T-cell (primary cell): ENCODE results near the gene FKBP14. TPM values are rescaled to one million over a fixed set of nuclear protein-coding genes. Genes with fewer than 3 reads are reported as not detected.

Experiments used
- ATAC-seq, 4 experiments: fragments of 200-7000 bp in 3 of 4; fragments of 150-1000 bp in 1 of 4; cut with Tn5 transposase; replicated peaks in 1 of 4; 1 replicate in 3 of 4; 2 replicates in 1 of 4; pipeline ENCODE4 v1.10.0; 2021; ENCODE audit warnings: moderate library complexity in 3 of 4, mild to moderate bottlenecking in 2 of 4, moderate number of reproducible peaks in 1 of 4
- CTCF ChIA-PET, 2 donors: fragments of 300-600 bp; sonication (Branson Sonifier 250); formaldehyde crosslinking; loops; one replicate each; lab custom pipeline; 2022; ENCODE audit warnings: antibody characterized with exemption in 2 of 2; lab: Charles Lee
- POLR2A ChIA-PET, 2 donors: fragments of 300-600 bp; sonication (Branson Sonifier 250); formaldehyde crosslinking; loops; one replicate each; lab custom pipeline; 2022; ENCODE audit warnings: antibody characterized with exemption in 2 of 2; lab: Charles Lee
- DNase-seq, 35 experiments: peaks; one replicate each; pipeline versions ENCODE4 v3.0.0 to v3.0.0-alpha.2; 2013 to 2023
- H3K27ac ChIP-seq: one replicate; pipeline ENCODE4 v1.5.1; 2013; ENCODE audit warnings: low read length
- H3K27me3 ChIP-seq, 2 experiments: replicated peaks in 1 of 2; 1 replicate in 1 of 2; 2 replicates in 1 of 2; pipeline versions ENCODE4 v1.6.1 to v1.7.0; 2013; ENCODE audit warnings: low read length in 1 of 2, mixed read lengths in 1 of 2; ENCODE audit not compliant: control insufficient read depth in 2 of 2, insufficient read depth in 2 of 2; ENCODE audit errors: extremely low read depth in 1 of 2
- H3K36me3 ChIP-seq, 2 donors: 1 replicate in 1 of 2; 2 replicates in 1 of 2; pipeline versions ENCODE4 v1.6.1 to v1.7.0; 2013; ENCODE audit warnings: low read length in 1 of 2; ENCODE audit not compliant: control insufficient read depth in 2 of 2, insufficient read depth in 1 of 2; ENCODE audit errors: extremely low read depth in 1 of 2
- H3K4me1 ChIP-seq, 2 experiments: 1 replicate in 1 of 2; 2 replicates in 1 of 2; pipeline versions ENCODE4 v1.6.1 to v1.7.0; 2013; ENCODE audit warnings: low read length in 2 of 2, mixed read lengths in 1 of 2; ENCODE audit not compliant: insufficient read depth in 2 of 2, control insufficient read depth in 1 of 2; ENCODE audit errors: extremely low read depth in 1 of 2
- H3K4me3 ChIP-seq, 2 donors: 1 replicate in 1 of 2; 2 replicates in 1 of 2; pipeline versions ENCODE4 v1.5.1 to v1.7.0; 2013; ENCODE audit warnings: mild to moderate bottlenecking in 2 of 2, low read length in 1 of 2, moderate library complexity in 1 of 2; ENCODE audit not compliant: control insufficient read depth in 1 of 2; ENCODE audit errors: extremely low read depth in 1 of 2
- H3K9me3 ChIP-seq: 2 replicates; pipeline ENCODE4 v1.7.0; 2013
- H3K27ac Mint-ChIP-seq, 2 donors: one replicate each; pipeline ENCODE4 v1.8.0; 2020 to 2021; ENCODE audit warnings: mild to moderate bottlenecking in 2 of 2, mixed read lengths in 2 of 2
- H3K27me3 Mint-ChIP-seq, 2 donors: one replicate each; pipeline ENCODE4 v1.8.0; 2021 to 2022; ENCODE audit warnings: mixed read lengths in 2 of 2
- H3K36me3 Mint-ChIP-seq: one replicate; pipeline ENCODE4 v1.8.0; 2021; ENCODE audit warnings: mixed read lengths
- H3K4me1 Mint-ChIP-seq, 3 donors: one replicate each; pipeline ENCODE4 v1.8.0; 2020 to 2022; ENCODE audit warnings: mixed read lengths in 3 of 3, mild to moderate bottlenecking in 1 of 3
- H3K4me3 Mint-ChIP-seq, 3 donors: one replicate each; pipeline ENCODE4 v1.8.0; 2020 to 2022; ENCODE audit warnings: mild to moderate bottlenecking in 3 of 3, mixed read lengths in 3 of 3, moderate library complexity in 3 of 3
- H3K9me3 Mint-ChIP-seq, 3 donors: one replicate each; pipeline ENCODE4 v1.8.0; 2020 to 2022; ENCODE audit warnings: mixed read lengths in 3 of 3
- WGBS: methylation state at CpG from one replicate; pipeline ENCODE4 v1.1.5; 2013; ENCODE audit warnings: missing lambda C conversion rate; ENCODE audit not compliant: insufficient coverage; 5-methylcytosine and 5-hydroxymethylcytosine counted together
- total RNA-seq, 35 experiments: library from RNA in 6 of 35; stranded (reverse) in 6 of 35; fragments of 120-200 nt in 1 of 35; gene quantifications; one replicate each; pipeline versions ENCODE4 v1.2.1 to v1.2.4 and lab custom pipeline; 2013 to 2026

FKBP14 gene
- total RNA-seq (1 to 10 TPM; 4.2 to 5.0 (median 4.5) TPM), total RNA-seq (lab: John Stamatoyannopoulos, UW) (3.2 to 11.5 (median 7.3) reads per million in 29 experiments)
- 8.2 TPM for total RNA-seq (2013)

- H3K27me3 Mint-ChIP-seq, result no peaks in the 10 kb centered on the region
- H3K36me3 ChIP-seq, result no peaks in the 10 kb centered on the region
- ATAC-seq, result peak; percentile 83 to 85 (median 85)
- CTCF ChIA-PET, result interaction anchor here in 1 of 2 donors (0.5 kb wide), 1 partner anchor 838 kb away, joined by 4 read pairs; no protein-coding TSS in a partner anchor
- peak; percentile 75 to 96 (median 92) for DNase-seq
- H3K9me3 ChIP-seq, result no peaks in the 10 kb centered on the region
- peak within 1 kb of the TSS; percentile 87 to 93 for H3K4me3 ChIP-seq
- H3K27me3 ChIP-seq, result no peaks in the 10 kb centered on the region
- peak within 1 kb of the TSS; percentile 82 to 87 for H3K27ac Mint-ChIP-seq
- peaks cover 9 to 20% of the 10 kb centered on the region in 2 experiments for H3K4me1 ChIP-seq
- no peaks in the 10 kb centered on the region for H3K36me3 Mint-ChIP-seq
- no peak within 1 kb of the TSS for H3K4me3 Mint-ChIP-seq
- WGBS, result under 1% methylated on average over 32 of the region's 35 CpGs
- no peaks in the 10 kb centered on the region for H3K9me3 Mint-ChIP-seq
- POLR2A ChIA-PET, result interaction anchor here in 1 of 2 donors (0.9 kb wide), 1 partner anchor 108 kb away, joined by 3 read pairs; no protein-coding TSS in a partner anchor
- H3K4me1 Mint-ChIP-seq, result peaks cover 36 to 49% (median 38%) of the 10 kb centered on the region in 3 donors
- H3K27ac ChIP-seq, result peak within 1 kb of the TSS; percentile 61
Measured at GRCh38 chr7:30026229-30027064, at the start of gene FKBP14. FKBP14 (minus strand) TSS chr7:30026702; CDS start chr7:30026508, 194 bp downstream.

- peak in 1 of 35 experiments; percentile 38 for DNase-seq
- Histone ChIP-seq H3K4me1 (no peaks in the 10 kb centered on the region), H3K27ac (no peak overlapping the region), H3K9me3 (no peaks in the 10 kb centered on the region), H3K36me3 (peaks cover 0 to 27% of the 10 kb centered on the region in 2 donors), H3K27me3 (no peaks in the 10 kb centered on the region), H3K4me3 (no peak overlapping the region)
- no CpG with 5 or more reads among the region's 1 CpG for WGBS
- H3K27ac Mint-ChIP-seq, result no peak overlapping the region
- H3K27me3 Mint-ChIP-seq, result no peaks in the 10 kb centered on the region
- CTCF ChIA-PET, result interaction anchor here (0.9 to 1.3 kb wide), 3 partner anchors 13 to 42 kb away, joined by 3 to 9 read pairs (median 3); no protein-coding TSS in a partner anchor
- no peak for ATAC-seq
- H3K4me3 Mint-ChIP-seq, result no peak overlapping the region
- H3K9me3 Mint-ChIP-seq, result no peaks in the 10 kb centered on the region
- H3K36me3 Mint-ChIP-seq, result peaks cover 43% of the 10 kb centered on the region
- POLR2A ChIA-PET, result no interaction called here
- no peaks in the 10 kb centered on the region for H3K4me1 Mint-ChIP-seq
Measured at GRCh38 chr7:30074422-30075030, 48.0 kb upstream of the FKBP14 start.

GRCh38 chr7:30072735-30073134 lies 46.2 kb upstream of the FKBP14 start:
- no peak overlapping the region for H3K27ac ChIP-seq
- H3K9me3 ChIP-seq, result no peaks in the 10 kb centered on the region
- Mint-ChIP-seq H3K4me3 (no peak overlapping the region), H3K4me1 (no peaks in the 10 kb centered on the region), H3K27ac (no peak overlapping the region), H3K27me3 (no peaks in the 10 kb centered on the region), H3K36me3 (peaks cover 29% of the 10 kb centered on the region), H3K9me3 (no peaks in the 10 kb centered on the region)
- ChIA-PET CTCF (interaction anchor here (0.7 to 1.3 kb wide), 7 partner anchors 9 to 439 kb away, joined by 3 to 8 read pairs (median 3); no protein-coding TSS in a partner anchor), POLR2A (interaction anchor here in 1 of 2 donors (0.6 kb wide), 1 partner anchor 136 kb away, joined by 9 read pairs; no protein-coding TSS in a partner anchor)
- no peak overlapping the region for H3K4me3 ChIP-seq
- DNase-seq, result no peak
- H3K4me1 ChIP-seq, result no peaks in the 10 kb centered on the region
- H3K36me3 ChIP-seq, result peaks cover 0 to 21% of the 10 kb centered on the region in 2 donors
- no peak for ATAC-seq
- no peaks in the 10 kb centered on the region for H3K27me3 ChIP-seq
- WGBS, result no CpG with 5 or more reads among the region's 1 CpG

- Histone ChIP-seq H3K36me3 (peaks cover 0 to 20% of the 10 kb centered on the region in 2 donors), H3K4me3 (no peak overlapping the region), H3K27ac (no peak overlapping the region), H3K9me3 (no peaks in the 10 kb centered on the region), H3K4me1 (no peaks in the 10 kb centered on the region), H3K27me3 (no peaks in the 10 kb centered on the region)
- no CpG with 5 or more reads among the region's 1 CpG for WGBS
- Mint-ChIP-seq H3K4me3 (no peak overlapping the region), H3K27me3 (no peaks in the 10 kb centered on the region), H3K36me3 (peaks cover 23% of the 10 kb centered on the region), H3K9me3 (no peaks in the 10 kb centered on the region), H3K4me1 (no peaks in the 10 kb centered on the region), H3K27ac (no peak overlapping the region)
- ChIA-PET POLR2A (no interaction called here), CTCF (interaction anchor here in 1 of 2 donors (0.7 kb wide), 1 partner anchor 62 kb away, joined by 3 read pairs; no protein-coding TSS in a partner anchor)
- DNase-seq (no peak), ATAC-seq (no peak)
Measured at GRCh38 chr7:30070052-30070451, 43.5 kb upstream of the FKBP14 start.

GRCh38 chr7:30069096-30069867 lies 42.8 kb upstream of the FKBP14 start:
- 77% methylated on average over 2 of the region's 5 CpGs for WGBS
- H3K4me1 Mint-ChIP-seq, result no peaks in the 10 kb centered on the region
- peaks cover 25% of the 10 kb centered on the region for H3K36me3 Mint-ChIP-seq
- ATAC-seq (no peak), DNase-seq (no peak)
- Histone ChIP-seq H3K4me3 (no peak overlapping the region), H3K9me3 (no peaks in the 10 kb centered on the region), H3K4me1 (no peaks in the 10 kb centered on the region), H3K36me3 (peaks cover 0 to 20% of the 10 kb centered on the region in 2 donors), H3K27me3 (no peaks in the 10 kb centered on the region), H3K27ac (no peak overlapping the region)
- POLR2A ChIA-PET, result no interaction called here
- CTCF ChIA-PET, result no interaction called here
- no peak overlapping the region for H3K27ac Mint-ChIP-seq
- no peaks in the 10 kb centered on the region for H3K9me3 Mint-ChIP-seq
- no peaks in the 10 kb centered on the region for H3K27me3 Mint-ChIP-seq
- H3K4me3 Mint-ChIP-seq, result no peak overlapping the region

- Histone ChIP-seq H3K27me3 (no peaks in the 10 kb centered on the region), H3K4me1 (no peaks in the 10 kb centered on the region), H3K36me3 (peaks cover 0 to 23% of the 10 kb centered on the region in 2 donors), H3K4me3 (no peak overlapping the region), H3K27ac (no peak overlapping the region), H3K9me3 (no peaks in the 10 kb centered on the region)
- Mint-ChIP-seq H3K4me1 (no peaks in the 10 kb centered on the region), H3K36me3 (peaks cover 37% of the 10 kb centered on the region), H3K4me3 (no peak overlapping the region), H3K27me3 (no peaks in the 10 kb centered on the region), H3K9me3 (no peaks in the 10 kb centered on the region), H3K27ac (no peak overlapping the region)
- CTCF ChIA-PET, result interaction anchor here in 1 of 2 donors (0.6 kb wide), 1 partner anchor 391 kb away, joined by 8 read pairs; no protein-coding TSS in a partner anchor
- ATAC-seq (no peak), DNase-seq (no peak)
- POLR2A ChIA-PET, result no interaction called here
Measured at GRCh38 chr7:30068117-30068516, 41.6 kb upstream of the FKBP14 start.
